ENCODE results near the gene IQCF2.

The IQCF2 gene

GRCh38 chr3:51876186-51876585 lies 14.8 kb downstream of the IQCF2 start:
- TF ChIP-seq REST (IDR thresholded peaks at IDR 0.05; ENCODE audit: low read depth) (no peak), TCF12 (IDR thresholded peaks at IDR 0.05; ENCODE audit: low read depth) (no peak), TAF1 (IDR thresholded peaks at IDR 0.05; ENCODE audit: low read depth) (no peak), ZBTB7A (IDR thresholded peaks at IDR 0.05; ENCODE audit: low read depth) (no peak)

- TF ChIP-seq CEBPB (IDR thresholded peaks at IDR 0.05): no peak
- no peak for TF ChIP-seq MAX (IDR thresholded peaks at IDR 0.05)
- TF ChIP-seq ZBTB7A (IDR thresholded peaks at IDR 0.05; ENCODE audit: low read depth): no peak
- TF ChIP-seq TEAD4 (IDR thresholded peaks at IDR 0.05): no peak
- TF ChIP-seq FOXM1 (IDR thresholded peaks at IDR 0.05; ENCODE audit: borderline replicate concordance, low read depth): no peak
- TF ChIP-seq EGR1 (IDR thresholded peaks at IDR 0.05): no peak
- TF ChIP-seq EP300 (IDR thresholded peaks at IDR 0.05; ENCODE audit: borderline replicate concordance): no peak
- TF ChIP-seq TCF12 (IDR thresholded peaks at IDR 0.05; ENCODE audit: low read depth): no peak
- no peak for TF ChIP-seq CREB1 (IDR thresholded peaks at IDR 0.05; ENCODE audit: low read depth)
- no peak for TF ChIP-seq USF1 (IDR thresholded peaks at IDR 0.05)
- no peak for TF ChIP-seq REST (IDR thresholded peaks at IDR 0.05; ENCODE audit: low read depth)
- TF ChIP-seq RAD21 (IDR thresholded peaks at IDR 0.05; ENCODE audit: low read depth): no peak
- no peak for TF ChIP-seq NFIC (IDR thresholded peaks at IDR 0.05)
- no peak for TF ChIP-seq YY1 (IDR thresholded peaks at IDR 0.05; ENCODE audit: low read depth)
- no peak for TF ChIP-seq TAF1 (IDR thresholded peaks at IDR 0.05; ENCODE audit: low read depth)
Measured at GRCh38 chr3:51879937-51880336, 18.5 kb downstream of the IQCF2 start.

- no peak for TF ChIP-seq TAF1 (IDR thresholded peaks at IDR 0.05; ENCODE audit: low read depth)
- no peak for TF ChIP-seq CEBPB (IDR thresholded peaks at IDR 0.05)
- TF ChIP-seq ZBTB7A (IDR thresholded peaks at IDR 0.05; ENCODE audit: low read depth): no peak
- TF ChIP-seq TCF12 (IDR thresholded peaks at IDR 0.05; ENCODE audit: low read depth): no peak
- no peak for TF ChIP-seq CREB1 (IDR thresholded peaks at IDR 0.05; ENCODE audit: low read depth)
- TF ChIP-seq USF1 (IDR thresholded peaks at IDR 0.05): no peak
Measured at GRCh38 chr3:51886447-51886846, 25.0 kb downstream of the IQCF2 start.

GRCh38 chr3:51887620-51888019 lies 26.2 kb downstream of the IQCF2 start:
- no peak for TF ChIP-seq EP300 (IDR thresholded peaks at IDR 0.05; ENCODE audit: borderline replicate concordance)
- no peak for TF ChIP-seq RAD21 (IDR thresholded peaks at IDR 0.05; ENCODE audit: low read depth)
- no peak for TF ChIP-seq EGR1 (IDR thresholded peaks at IDR 0.05)
- no peak for TF ChIP-seq NFIC (IDR thresholded peaks at IDR 0.05)
- TF ChIP-seq TEAD4 (IDR thresholded peaks at IDR 0.05): no peak
- TF ChIP-seq USF1 (IDR thresholded peaks at IDR 0.05): no peak
- TF ChIP-seq YY1 (IDR thresholded peaks at IDR 0.05; ENCODE audit: low read depth): no peak
- TF ChIP-seq FOXM1 (IDR thresholded peaks at IDR 0.05; ENCODE audit: borderline replicate concordance, low read depth): no peak
- no peak for TF ChIP-seq ZBTB7A (IDR thresholded peaks at IDR 0.05; ENCODE audit: low read depth)
- no peak for TF ChIP-seq MAX (IDR thresholded peaks at IDR 0.05)
- TF ChIP-seq TAF1 (IDR thresholded peaks at IDR 0.05; ENCODE audit: low read depth): no peak
- no peak for TF ChIP-seq CEBPB (IDR thresholded peaks at IDR 0.05)
- TF ChIP-seq CREB1 (IDR thresholded peaks at IDR 0.05; ENCODE audit: low read depth): no peak
- no peak for TF ChIP-seq TCF12 (IDR thresholded peaks at IDR 0.05; ENCODE audit: low read depth)
- no peak for TF ChIP-seq REST (IDR thresholded peaks at IDR 0.05; ENCODE audit: low read depth)

Measured in Ishikawa (cell line).